CD14-positive monocyte (primary cell): ENCODE data around the gene RABGAP1. TPM values are rescaled to one million over a fixed set of nuclear protein-coding genes. Genes with fewer than 3 reads are reported as not detected.

Experiments used
- DNase-seq, 3 donors: peaks; one replicate each; pipeline ENCODE4 v3.0.0-alpha.2; 2011 to 2022
- H2AFZ ChIP-seq: 2 replicates; pipeline ENCODE4 v1.6.0; 2012; ENCODE audit warnings: mild to moderate bottlenecking, low read depth, low read length, inconsistent platforms; ENCODE audit not compliant: insufficient read depth, poor library complexity, severe bottlenecking
- H3K27ac ChIP-seq, 2 donors: 1 replicate in 1 of 2; 2 replicates in 1 of 2; pipeline ENCODE4 v1.5.1; 2012 to 2013; ENCODE audit warnings: low read length in 2 of 2, control low read depth in 1 of 2, inconsistent platforms in 1 of 2, low read depth in 1 of 2, mild to moderate bottlenecking in 1 of 2
- H3K27me3 ChIP-seq, 2 donors: one replicate each; pipeline versions ENCODE4 v1.6.0 to v1.6.1; 2011 to 2013; ENCODE audit warnings: low read length in 2 of 2; ENCODE audit not compliant: control insufficient read depth in 2 of 2, insufficient read depth in 2 of 2
- H3K36me3 ChIP-seq, 2 donors: replicated peaks in 1 of 2; 1 replicate in 1 of 2; 2 replicates in 1 of 2; pipeline versions ENCODE4 v1.5.1 to v1.6.1; 2012 to 2013; ENCODE audit warnings: low read length in 2 of 2, control low read depth in 1 of 2, inconsistent platforms in 1 of 2, mild to moderate bottlenecking in 1 of 2; ENCODE audit not compliant: insufficient read depth in 2 of 2, control insufficient read depth in 1 of 2
- H3K4me1 ChIP-seq, 2 donors: 1 replicate in 1 of 2; 2 replicates in 1 of 2; pipeline versions ENCODE4 v1.5.1 to v1.6.1; 2012 to 2013; ENCODE audit warnings: low read length in 2 of 2, control low read depth in 1 of 2, inconsistent platforms in 1 of 2, mild to moderate bottlenecking in 1 of 2, moderate library complexity in 1 of 2; ENCODE audit not compliant: insufficient read depth in 2 of 2, control insufficient read depth in 1 of 2
- H3K4me2 ChIP-seq: replicated peaks from 2 replicates; pipeline ENCODE3; 2012; ENCODE audit warnings: low read length, moderate library complexity, mild to moderate bottlenecking; ENCODE audit not compliant: poor library complexity, severe bottlenecking; ENCODE audit errors: extremely low read depth
- H3K4me3 ChIP-seq, 3 experiments: fragments of 200-600 bp in 1 of 3; sonication (generic) in 1 of 3; replicated peaks in 1 of 3; 1 replicate in 2 of 3; 2 replicates in 1 of 3; pipeline ENCODE4 v1.5.1; 2011 to 2013; ENCODE audit warnings: low read length in 3 of 3, mild to moderate bottlenecking in 3 of 3, control low read depth in 2 of 3, low read depth in 2 of 3, inconsistent platforms in 1 of 3, moderate library complexity in 1 of 3
- H3K79me2 ChIP-seq: 2 replicates; pipeline ENCODE4 v1.6.0; 2012; ENCODE audit warnings: mild to moderate bottlenecking, control low read depth, inconsistent platforms, low read length, moderate library complexity; ENCODE audit not compliant: insufficient read depth
- H3K9ac ChIP-seq: 2 replicates; pipeline ENCODE4 v1.6.0; 2017; ENCODE audit warnings: low read length, mild to moderate bottlenecking; ENCODE audit not compliant: insufficient read depth, poor library complexity, severe bottlenecking
- H3K9me3 ChIP-seq, 2 donors: replicated peaks in 1 of 2; 1 replicate in 1 of 2; 2 replicates in 1 of 2; pipeline versions ENCODE4 v1.5.1 to v1.6.1; 2012 to 2013; ENCODE audit warnings: low read length in 2 of 2, control low read depth in 1 of 2; ENCODE audit not compliant: control insufficient read depth in 1 of 2, insufficient read depth in 1 of 2
- H4K20me1 ChIP-seq: 2 replicates; pipeline ENCODE4 v1.6.0; 2012; ENCODE audit warnings: mild to moderate bottlenecking, low read length, control low read depth, moderate library complexity; ENCODE audit not compliant: insufficient read depth
- H3K27ac Mint-ChIP-seq, 7 donors: one replicate each; pipeline ENCODE4 v1.8.0; 2020; ENCODE audit warnings: mild to moderate bottlenecking in 7 of 7, mixed read lengths in 7 of 7, moderate library complexity in 6 of 7, inconsistent platforms in 2 of 7
- H3K27me3 Mint-ChIP-seq, 3 donors: one replicate each; pipeline ENCODE4 v1.8.0; 2021 to 2022; ENCODE audit warnings: low read depth in 3 of 3, mild to moderate bottlenecking in 3 of 3, mixed read lengths in 3 of 3, moderate library complexity in 3 of 3, inconsistent platforms in 1 of 3
- H3K36me3 Mint-ChIP-seq, 2 donors: one replicate each; pipeline ENCODE4 v1.8.0; 2020; ENCODE audit warnings: mixed read lengths in 2 of 2, inconsistent platforms in 1 of 2, mild to moderate bottlenecking in 1 of 2
- H3K4me1 Mint-ChIP-seq: one replicate; pipeline ENCODE4 v1.8.0; 2020; ENCODE audit warnings: mild to moderate bottlenecking, mixed read lengths
- H3K4me3 Mint-ChIP-seq, 2 donors: one replicate each; pipeline ENCODE4 v1.8.0; 2020; ENCODE audit warnings: mild to moderate bottlenecking in 2 of 2, mixed read lengths in 2 of 2, moderate library complexity in 1 of 2
- H3K9me3 Mint-ChIP-seq, 7 donors: one replicate each; pipeline ENCODE4 v1.8.0; 2020 to 2022; ENCODE audit warnings: mixed read lengths in 7 of 7, mild to moderate bottlenecking in 6 of 7, moderate library complexity in 6 of 7, inconsistent platforms in 2 of 7
- CTCF ChIP-seq: fragments of 200-600 bp; IDR thresholded peaks from one replicate; pipeline ENCODE4 v1.8.0; 2022; ENCODE audit warnings: antibody characterized with exemption, mild to moderate bottlenecking
- WGBS: methylation state at CpG from one replicate; pipeline ENCODE4 v1.1.5; 2013; ENCODE audit warnings: missing lambda C conversion rate; ENCODE audit not compliant: insufficient coverage; 5-methylcytosine and 5-hydroxymethylcytosine counted together
- intact Hi-C, 2 donors: fragments of 100-400 bp; cut with micrococcal nuclease; formaldehyde crosslinking; loops; one replicate each; pipeline versions ENCODE4 v1.15.0 to v1.15.1; 2023
- polyA plus RNA-seq, 3 donors: library from polyadenylated mRNA; depleted of rRNA in 1 of 3; unstranded in 2 of 3; stranded (reverse) in 1 of 3; fragments of 300-500 nt in 2 of 3; fragments of >200 nt in 1 of 3; fragmentation: Illumina TruSeq in 2 of 3; gene quantifications; 1 replicate in 2 of 3; 2 replicates in 1 of 3; pipeline ENCODE4 v1.2.3, GENCODE V29; 2012 to 2021

RABGAP1 gene
- polyA plus RNA-seq, 3 donors, result 14.7 to 24.1 (median 19.3) TPM

GRCh38 chr9:122918310-122918709, 22.5 kb upstream of the RABGAP1 start:
- Mint-ChIP-seq H3K4me1 (peaks cover 4% of the 10 kb centered on the region), H3K9me3 (no peaks in the 10 kb centered on the region), H3K36me3 (peaks cover 31 to 35% of the 10 kb centered on the region in 2 donors), H3K27me3 (peaks cover 0 to 1% (median 0%) of the 10 kb centered on the region in 3 donors), H3K4me3 (no peak overlapping the region), H3K27ac (peak overlapping the region in 1 of 7 donors; percentile 20)
- Histone ChIP-seq H4K20me1 (peaks cover 8% of the 10 kb centered on the region), H3K4me3 (no peak overlapping the region), H3K4me1 (peaks cover 4 to 6% of the 10 kb centered on the region in 2 donors), H3K79me2 (peaks cover 22% of the 10 kb centered on the region), H3K27me3 (no peaks in the 10 kb centered on the region), H3K9me3 (no peaks in the 10 kb centered on the region), H3K9ac (no peak overlapping the region), H3K27ac (no peak overlapping the region), H2AFZ (no peak overlapping the region), H3K4me2 (no peak overlapping the region), H3K36me3 (peaks cover 19 to 45% of the 10 kb centered on the region in 2 donors)
- no peak for TF ChIP-seq CTCF
- no peak for DNase-seq
- intact Hi-C loops, result no loop called here
- WGBS, result 89% methylated on average over 1 of the region's 2 CpGs

GRCh38 chr9:122922713-122923112, 18.1 kb upstream of the RABGAP1 start:
- Mint-ChIP-seq H3K27me3 (no peaks in the 10 kb centered on the region), H3K27ac (no peak overlapping the region), H3K4me1 (peaks cover 9% of the 10 kb centered on the region), H3K36me3 (peaks cover 35 to 41% of the 10 kb centered on the region in 2 donors), H3K4me3 (no peak overlapping the region), H3K9me3 (no peaks in the 10 kb centered on the region)
- no peak overlapping the region for H3K27ac ChIP-seq
- peaks cover 17 to 43% of the 10 kb centered on the region in 2 donors for H3K36me3 ChIP-seq
- no peak overlapping the region for H2AFZ ChIP-seq
- no peak overlapping the region for H3K9ac ChIP-seq
- H3K27me3 ChIP-seq, result no peaks in the 10 kb centered on the region
- no peaks in the 10 kb centered on the region for H3K9me3 ChIP-seq
- TF ChIP-seq CTCF, result no peak
- peaks cover 40% of the 10 kb centered on the region for H3K79me2 ChIP-seq
- 92% methylated on average over 1 of the region's 8 CpGs for WGBS
- DNase-seq, result no peak
- peaks cover 0 to 4% of the 10 kb centered on the region in 2 donors for H3K4me1 ChIP-seq
- peaks cover 11% of the 10 kb centered on the region for H4K20me1 ChIP-seq
- intact Hi-C loops, result no loop called here
- H3K4me3 ChIP-seq, result no peak overlapping the region
- no peak overlapping the region for H3K4me2 ChIP-seq
